CD4-positive, alpha-beta memory T cell (primary cell): ENCODE results near the gene NLGN4X. TPM values are rescaled to one million over a fixed set of nuclear protein-coding genes. Genes with fewer than 3 reads are reported as not detected.

Experiments used
- CTCF ChIA-PET: fragments of 350-600 bp; sonication (Branson Sonifier 250); formaldehyde crosslinking; loops from one replicate; lab custom pipeline; 2021; ENCODE audit warnings: inconsistent platforms; ENCODE audit not compliant: partially characterized antibody; lab: Charles Lee
- POLR2A ChIA-PET: fragments of 350-600 bp; sonication (Branson Sonifier 250); formaldehyde crosslinking; loops from one replicate; lab custom pipeline; 2021; ENCODE audit not compliant: partially characterized antibody; lab: Charles Lee
- DNase-seq, 5 donors: peaks; one replicate each; pipeline versions ENCODE4 v3.0.0 to v3.0.0-alpha.2; 2020 to 2022; ENCODE audit warnings: mixed read lengths in 1 of 5
- H3K27ac ChIP-seq: one replicate; pipeline ENCODE4 v1.7.0; 2013; ENCODE audit warnings: low read depth, low read length
- H3K27me3 ChIP-seq: 2 replicates; pipeline ENCODE4 v1.7.0; 2013; ENCODE audit warnings: mild to moderate bottlenecking, low read length, moderate library complexity; ENCODE audit not compliant: insufficient read depth
- H3K36me3 ChIP-seq: 2 replicates; pipeline ENCODE4 v1.7.0; 2013; ENCODE audit warnings: mild to moderate bottlenecking, low read length, moderate library complexity; ENCODE audit not compliant: insufficient read depth
- H3K4me1 ChIP-seq: 2 replicates; pipeline ENCODE4 v1.7.0; 2013; ENCODE audit warnings: mild to moderate bottlenecking, low read length, moderate library complexity; ENCODE audit not compliant: insufficient read depth
- H3K4me3 ChIP-seq, 2 donors: one replicate each; pipeline ENCODE4 v1.7.0; 2013; ENCODE audit warnings: low read length in 2 of 2, mild to moderate bottlenecking in 1 of 2
- H3K9me3 ChIP-seq, 2 donors: one replicate each; pipeline ENCODE4 v1.7.0; 2013; ENCODE audit warnings: low read length in 2 of 2, control low read depth in 1 of 2; ENCODE audit not compliant: control insufficient read depth in 1 of 2
- H3K27ac Mint-ChIP-seq, 7 donors: one replicate each; pipeline ENCODE4 v1.8.0; 2020 to 2021; ENCODE audit warnings: mixed read lengths in 7 of 7, mild to moderate bottlenecking in 6 of 7, inconsistent platforms in 3 of 7, moderate library complexity in 3 of 7
- H3K27me3 Mint-ChIP-seq, 2 donors: one replicate each; pipeline ENCODE4 v1.8.0; 2020 to 2021; ENCODE audit warnings: mixed read lengths in 2 of 2
- H3K36me3 Mint-ChIP-seq, 2 donors: one replicate each; pipeline ENCODE4 v1.8.0; 2020 to 2021; ENCODE audit warnings: mixed read lengths in 2 of 2, inconsistent platforms in 1 of 2, mild to moderate bottlenecking in 1 of 2
- H3K4me1 Mint-ChIP-seq, 4 donors: one replicate each; pipeline ENCODE4 v1.8.0; 2020 to 2021; ENCODE audit warnings: mixed read lengths in 4 of 4, mild to moderate bottlenecking in 1 of 4
- H3K4me3 Mint-ChIP-seq, 8 donors: one replicate each; pipeline ENCODE4 v1.8.0; 2020 to 2021; ENCODE audit warnings: mixed read lengths in 8 of 8, mild to moderate bottlenecking in 7 of 8, moderate library complexity in 6 of 8, inconsistent platforms in 3 of 8
- H3K9me3 Mint-ChIP-seq, 8 donors: one replicate each; pipeline ENCODE4 v1.8.0; 2020 to 2021; ENCODE audit warnings: mixed read lengths in 8 of 8, mild to moderate bottlenecking in 5 of 8, inconsistent platforms in 3 of 8, moderate library complexity in 1 of 8
- intact Hi-C: fragments of 100-400 bp; cut with micrococcal nuclease; formaldehyde crosslinking; loops from one replicate; pipeline ENCODE4 v1.15.1; 2023
- polyA plus RNA-seq, 2 donors: library from polyadenylated mRNA; unstranded; fragments of 300-500 nt; fragmentation: Illumina TruSeq; gene quantifications; one replicate each; pipeline ENCODE4 v1.2.3, GENCODE V29; 2021
- total RNA-seq, 2 experiments: library from RNA; stranded (reverse); gene quantifications; one replicate each; pipeline ENCODE4 v1.2.3, GENCODE V29; 2021

Gene NLGN4X
- total and polyA plus RNA-seq, 4 experiments from 2014 or later = 0.31 TPM; not detected in 3

DNA sequence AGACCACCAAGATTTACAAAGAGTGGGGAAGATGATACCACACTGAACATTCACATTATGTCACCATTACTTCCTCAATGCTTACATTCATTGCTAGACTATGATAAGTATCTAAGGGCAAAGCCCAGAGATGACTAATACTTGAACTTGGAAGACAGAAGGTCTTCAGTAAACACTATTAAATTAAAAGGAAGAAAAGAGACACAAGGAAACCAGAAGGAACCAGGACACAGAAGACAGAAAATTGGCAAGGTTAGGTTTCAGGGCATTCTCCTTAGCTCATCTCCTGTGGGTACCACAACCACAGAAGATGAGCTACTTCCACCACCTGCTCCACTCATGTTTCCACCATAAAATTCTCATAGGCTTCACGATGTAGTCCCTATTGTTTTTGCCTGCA lies 64.9 kb downstream of the NLGN4X start:
- ChIA-PET CTCF (no interaction called here), POLR2A (no interaction called here)
- H3K27me3 ChIP-seq = no peaks in the 10 kb centered on the region
- H3K9me3 Mint-ChIP-seq = peaks cover 0 to 7% (median under 1%) of the 10 kb centered on the region in 8 donors
- DNase-seq = no peak
- no peaks in the 10 kb centered on the region for H3K27me3 Mint-ChIP-seq
- no peaks in the 10 kb centered on the region for H3K36me3 ChIP-seq
- intact Hi-C loops = no loop called here
- no peaks in the 10 kb centered on the region for H3K4me1 ChIP-seq
- H3K4me1 Mint-ChIP-seq = no peaks in the 10 kb centered on the region
- H3K27ac Mint-ChIP-seq = no peak overlapping the region
- no peak overlapping the region for H3K27ac ChIP-seq
- H3K36me3 Mint-ChIP-seq = no peaks in the 10 kb centered on the region
- H3K4me3 Mint-ChIP-seq = no peak overlapping the region
- no peak overlapping the region for H3K4me3 ChIP-seq
- H3K9me3 ChIP-seq = no peaks in the 10 kb centered on the region

- H3K4me3 ChIP-seq = no peak overlapping the region
- Mint-ChIP-seq H3K4me1 (no peaks in the 10 kb centered on the region), H3K27me3 (no peaks in the 10 kb centered on the region), H3K27ac (no peak overlapping the region), H3K9me3 (peaks cover 0 to 6% (median 0%) of the 10 kb centered on the region in 8 donors), H3K4me3 (no peak overlapping the region), H3K36me3 (no peaks in the 10 kb centered on the region)
- no peaks in the 10 kb centered on the region for H3K36me3 ChIP-seq
- no peaks in the 10 kb centered on the region for H3K27me3 ChIP-seq
- DNase-seq = no peak
- H3K9me3 ChIP-seq = no peaks in the 10 kb centered on the region
- no peak overlapping the region for H3K27ac ChIP-seq
- ChIA-PET CTCF (no interaction called here), POLR2A (no interaction called here)
- intact Hi-C loops = no loop called here
- H3K4me1 ChIP-seq = no peaks in the 10 kb centered on the region
Observed at GRCh38 chrX:6159468-6159867, 69.2 kb downstream of the NLGN4X start.

DNA sequence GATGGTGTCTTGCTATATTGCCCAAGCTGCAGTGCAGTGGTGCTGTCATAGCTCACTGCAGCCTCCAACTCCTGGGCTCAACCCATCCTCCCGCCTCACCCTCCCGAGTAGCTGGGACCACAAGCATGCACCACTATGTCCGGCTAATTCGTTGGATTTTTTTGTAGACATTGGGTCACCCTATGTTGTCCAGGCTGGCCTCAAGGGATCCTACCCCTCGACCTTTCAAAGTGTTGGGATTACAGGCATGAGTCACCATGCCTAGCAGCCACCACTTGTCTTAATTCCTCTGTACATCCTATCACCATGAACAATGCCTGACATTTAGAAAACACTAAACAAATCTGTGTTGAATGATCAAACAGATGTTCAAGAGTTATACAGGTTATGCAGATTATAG lies 76.7 kb downstream of the NLGN4X start:
- H3K27ac ChIP-seq = no peak overlapping the region
- Mint-ChIP-seq H3K9me3 (peaks cover 0 to 13% (median 3%) of the 10 kb centered on the region in 8 donors), H3K27me3 (no peaks in the 10 kb centered on the region), H3K27ac (no peak overlapping the region), H3K4me1 (no peaks in the 10 kb centered on the region), H3K4me3 (no peak overlapping the region), H3K36me3 (no peaks in the 10 kb centered on the region)
- H3K4me3 ChIP-seq = no peak overlapping the region
- ChIA-PET POLR2A (no interaction called here), CTCF (no interaction called here)
- H3K4me1 ChIP-seq = no peaks in the 10 kb centered on the region
- H3K36me3 ChIP-seq = no peaks in the 10 kb centered on the region
- intact Hi-C loops = no loop called here
- DNase-seq = no peak
- H3K9me3 ChIP-seq = no peaks in the 10 kb centered on the region
- H3K27me3 ChIP-seq = no peaks in the 10 kb centered on the region

DNA sequence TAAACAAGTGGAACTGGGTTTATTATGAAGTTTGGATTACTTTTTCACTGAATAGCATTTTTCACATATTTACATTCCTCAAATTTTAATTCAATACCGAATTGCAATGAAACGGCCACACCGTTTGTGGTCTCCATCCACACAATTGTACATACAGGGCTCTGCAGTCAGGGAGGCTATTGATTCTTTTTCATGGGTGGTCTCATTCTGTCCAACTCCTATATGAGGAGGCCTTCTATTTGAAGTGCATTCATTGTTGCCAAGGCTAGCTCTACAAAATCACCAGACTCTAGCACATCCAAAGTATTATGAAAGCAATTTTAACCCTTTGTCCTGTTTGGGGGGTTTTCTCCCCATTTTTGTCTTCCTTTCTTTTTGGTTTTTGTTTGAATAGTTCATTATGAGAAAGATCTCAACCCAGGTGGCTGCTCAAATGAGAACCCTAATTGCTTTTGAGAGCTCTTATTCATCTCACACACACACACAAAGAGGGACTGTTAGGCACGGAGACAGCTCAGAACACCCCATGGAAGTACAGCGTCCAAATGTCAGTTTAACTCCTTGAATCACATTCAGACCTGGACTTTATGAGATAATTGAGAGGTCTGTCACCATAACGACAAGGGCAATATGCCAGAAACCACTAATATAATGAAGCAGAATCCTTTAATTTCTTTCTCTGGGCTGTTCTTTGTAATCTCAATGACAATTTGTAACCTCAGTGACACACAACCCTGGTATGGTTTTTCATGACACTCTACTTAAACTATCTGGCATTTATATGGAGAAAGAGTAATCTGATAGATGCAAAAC lies 79.4 kb downstream of the NLGN4X start:
- CTCF ChIA-PET = no interaction called here

DNA sequence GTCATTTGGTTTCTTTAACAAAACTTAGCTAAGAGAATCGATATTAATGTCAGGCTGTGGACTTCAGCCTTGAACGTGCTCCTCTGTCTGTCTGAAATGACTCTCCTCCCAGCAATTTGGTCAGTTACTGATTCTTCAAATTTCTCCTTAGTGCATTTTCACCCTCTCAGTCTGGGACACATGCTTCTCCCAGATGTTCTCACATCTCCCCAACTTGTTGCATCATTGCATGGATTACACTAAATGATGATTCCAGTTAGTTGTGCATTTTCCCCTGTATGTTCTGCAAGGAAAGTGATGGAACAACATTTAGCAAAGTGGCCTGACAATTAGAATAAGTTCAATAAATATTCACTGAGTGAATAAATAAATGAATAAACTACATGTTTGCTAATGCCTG lies 94.4 kb downstream of the NLGN4X start:
- Mint-ChIP-seq H3K27ac (no peak overlapping the region), H3K4me3 (no peak overlapping the region), H3K4me1 (no peaks in the 10 kb centered on the region), H3K9me3 (peaks cover 0 to 7% (median under 1%) of the 10 kb centered on the region in 8 donors), H3K27me3 (peaks cover 0 to under 1% of the 10 kb centered on the region in 2 donors), H3K36me3 (no peaks in the 10 kb centered on the region)
- Histone ChIP-seq H3K27me3 (no peaks in the 10 kb centered on the region), H3K4me3 (no peak overlapping the region), H3K4me1 (no peaks in the 10 kb centered on the region), H3K36me3 (no peaks in the 10 kb centered on the region), H3K27ac (no peak overlapping the region), H3K9me3 (no peaks in the 10 kb centered on the region)
- intact Hi-C loops = no loop called here
- CTCF ChIA-PET = no interaction called here
- DNase-seq = no peak
- POLR2A ChIA-PET = no interaction called here

More for the DNA sequence above, 79.4 kb downstream of the NLGN4X start:
- no peaks in the 10 kb centered on the region for H3K36me3 Mint-ChIP-seq
- no peaks in the 10 kb centered on the region for H3K27me3 Mint-ChIP-seq
- no peaks in the 10 kb centered on the region for H3K27me3 ChIP-seq
- no peak overlapping the region for H3K27ac ChIP-seq
- intact Hi-C loops = no loop called here
- no peaks in the 10 kb centered on the region for H3K4me1 ChIP-seq
- H3K27ac Mint-ChIP-seq = no peak overlapping the region
- no peak overlapping the region for H3K4me3 ChIP-seq
- POLR2A ChIA-PET = no interaction called here
- no peaks in the 10 kb centered on the region for H3K4me1 Mint-ChIP-seq
- no peak overlapping the region for H3K4me3 Mint-ChIP-seq
- peaks cover 0 to 10% (median 3%) of the 10 kb centered on the region in 8 donors for H3K9me3 Mint-ChIP-seq
- DNase-seq = no peak
- no peaks in the 10 kb centered on the region for H3K36me3 ChIP-seq
- no peaks in the 10 kb centered on the region for H3K9me3 ChIP-seq

DNA sequence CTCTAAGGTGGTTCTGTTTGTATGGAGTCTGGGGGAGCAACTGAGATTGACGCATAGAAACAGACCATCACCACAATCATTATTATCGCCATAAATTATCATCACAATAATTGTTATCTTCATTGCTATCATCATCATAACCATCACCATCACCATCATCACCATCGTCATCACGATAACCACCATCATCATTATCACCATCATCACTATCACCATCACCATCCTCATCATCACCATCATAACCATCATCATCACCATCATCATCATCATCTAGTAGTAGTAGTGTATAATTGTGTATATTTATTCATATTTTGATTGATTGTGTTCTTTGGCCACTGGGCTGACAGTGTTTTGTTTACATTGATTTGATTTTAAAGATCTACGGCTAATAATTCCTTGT lies 95.7 kb downstream of the NLGN4X start:
- Mint-ChIP-seq H3K27ac (no peak overlapping the region), H3K4me3 (no peak overlapping the region), H3K4me1 (no peaks in the 10 kb centered on the region), H3K9me3 (peaks cover 0 to 7% (median under 1%) of the 10 kb centered on the region in 8 donors), H3K36me3 (no peaks in the 10 kb centered on the region), H3K27me3 (no peaks in the 10 kb centered on the region)
- Histone ChIP-seq H3K9me3 (no peaks in the 10 kb centered on the region), H3K36me3 (no peaks in the 10 kb centered on the region), H3K27me3 (no peaks in the 10 kb centered on the region), H3K4me3 (no peak overlapping the region), H3K4me1 (no peaks in the 10 kb centered on the region), H3K27ac (no peak overlapping the region)
- POLR2A ChIA-PET = no interaction called here
- DNase-seq = no peak
- CTCF ChIA-PET = no interaction called here
- intact Hi-C loops = no loop called here

DNA sequence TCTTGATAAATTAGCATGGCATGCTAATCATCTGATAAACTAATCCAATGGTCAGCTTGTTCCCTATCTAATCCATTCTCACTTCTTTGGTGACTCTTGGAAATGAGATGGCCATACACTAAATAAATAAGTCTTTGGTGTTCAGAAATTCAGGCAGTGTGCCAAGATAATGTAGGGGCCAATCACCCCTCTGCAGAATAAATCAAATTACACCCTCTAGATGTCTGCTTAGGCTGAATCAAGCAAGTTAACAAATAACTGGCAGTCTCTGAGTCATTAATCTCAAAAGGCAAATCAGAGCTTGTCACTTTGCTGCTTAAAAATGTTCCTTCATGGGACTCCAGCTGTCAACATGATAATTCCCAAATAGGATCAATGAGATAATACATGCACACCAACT lies 97.4 kb downstream of the NLGN4X start:
- Histone ChIP-seq H3K36me3 (no peaks in the 10 kb centered on the region), H3K9me3 (no peaks in the 10 kb centered on the region), H3K27me3 (no peaks in the 10 kb centered on the region), H3K4me3 (no peak overlapping the region), H3K4me1 (no peaks in the 10 kb centered on the region), H3K27ac (no peak overlapping the region)
- Mint-ChIP-seq H3K4me3 (no peak overlapping the region), H3K36me3 (no peaks in the 10 kb centered on the region), H3K9me3 (peaks cover 0 to 4% (median under 1%) of the 10 kb centered on the region in 8 donors), H3K27me3 (no peaks in the 10 kb centered on the region), H3K27ac (no peak overlapping the region), H3K4me1 (no peaks in the 10 kb centered on the region)
- ChIA-PET CTCF (no interaction called here), POLR2A (no interaction called here)
- no peak for DNase-seq
- intact Hi-C loops = no loop called here
